22Rv1 (cell line): ENCODE data around the gene UGDH.

Source experiments
- CTCF ChIP-seq: fragments of 450-650 bp; IDR thresholded peaks from 2 replicates; pipeline ENCODE4 v1.5.1; 2017; ENCODE audit warnings: mild to moderate bottlenecking
- ZFX ChIP-seq: fragments of 450-650 bp; IDR thresholded peaks from 2 replicates; pipeline ENCODE4 v1.6.1; 2017; ENCODE audit warnings: antibody characterized with exemption, borderline replicate concordance

DNA sequence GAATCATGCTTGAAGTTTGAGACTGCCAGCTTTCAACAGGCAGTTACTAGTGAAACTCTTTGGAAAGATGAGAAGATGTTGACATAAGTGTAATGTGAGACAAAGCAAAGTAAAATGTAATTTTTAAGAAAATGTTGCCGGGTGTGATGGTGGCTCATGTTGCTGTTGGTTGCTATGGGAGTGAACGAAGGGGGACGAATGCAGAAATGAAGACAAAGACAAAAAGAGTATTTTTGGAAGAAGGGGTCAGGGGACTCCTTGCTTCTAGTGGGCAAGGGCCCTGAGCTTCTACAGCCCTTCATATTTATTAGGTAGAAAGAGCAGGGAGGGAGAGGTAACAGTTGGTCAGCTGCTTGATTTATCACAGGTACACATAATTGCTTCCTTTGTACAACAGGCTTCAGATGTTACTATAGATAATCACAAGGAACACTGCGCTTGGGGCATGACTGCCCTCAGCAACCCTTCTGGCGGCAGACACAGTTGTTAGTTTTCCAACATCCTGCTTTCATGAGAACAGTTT is 11.9 kb upstream of the UGDH start:
- TF ChIP-seq CTCF = no peak
- TF ChIP-seq ZFX = no peak
